Fibroblast of lung (primary cell): ENCODE results near the gene SPANXN5.
"Not testable (repeated sequence)": the region's sequence is repeated elsewhere in the genome, so short reads cannot be mapped to it uniquely, and the experiment has no call there.

Experiments used
- CTCF ChIP-seq, 2 donors: IDR thresholded peaks in 1 of 2; conservative IDR thresholded peaks in 1 of 2; 1 replicate in 1 of 2; 2 replicates in 1 of 2; pipeline ENCODE4 v1.5.1; 2011 to 2012; ENCODE audit warnings: low read length in 2 of 2, control low read depth in 1 of 2, inconsistent platforms in 1 of 2, low read depth in 1 of 2, mild to moderate bottlenecking in 1 of 2
- EZH2 ChIP-seq: IDR thresholded peaks from 2 replicates; pipeline ENCODE4 v1.5.1; 2012; ENCODE audit warnings: low read length, control low read depth, mild to moderate bottlenecking; ENCODE audit errors: missing control alignments

- not testable (repeated sequence) for TF ChIP-seq CTCF (conservative IDR thresholded peaks at IDR 0.05 in 1 of 2, IDR thresholded peaks at IDR 0.05 in 1 of 2; ENCODE audit: low read depth in 1 of 2, low read length in 2 of 2); EZH2
These were observed 46.3 kb downstream of the SPANXN5 start, which contains the start of gene SSX2B for GRCh38 chrX:52750952-52751351.
